Gastrocnemius medialis (tissue), 4 donors: ENCODE data around the gene ATAT1. TPM values are rescaled to one million over a fixed set of nuclear protein-coding genes. Genes with fewer than 3 reads are reported as not detected.

Source experiments
- ATAC-seq, 2 donors: fragments of 150-250 bp; one replicate each; pipeline ENCODE4 v1.9.1; 2016
- DNase-seq, 2 donors: peaks; one replicate each; pipeline ENCODE4 v3.0.0-alpha.2; 2019
- H3K27ac ChIP-seq, 4 donors: fragments of 200-600 bp; sonication (generic); 1 replicate in 1 of 4; 2 replicates in 3 of 4; pipeline ENCODE4 v1.5.1; 2016 to 2018; ENCODE audit warnings: mild to moderate bottlenecking in 2 of 4, moderate library complexity in 1 of 4
- H3K27me3 ChIP-seq, 3 donors: fragments of 200-600 bp; sonication (generic) in 2 of 3; 1 replicate in 1 of 3; 2 replicates in 2 of 3; pipeline versions ENCODE4 v1.5.1 to v1.6.0; 2016 to 2019; ENCODE audit warnings: mild to moderate bottlenecking in 1 of 3, moderate library complexity in 1 of 3
- H3K36me3 ChIP-seq, 2 donors: fragments of 200-600 bp; sonication (generic) in 1 of 2; one replicate each; pipeline ENCODE4 v1.5.1; 2017 to 2018
- H3K4me1 ChIP-seq, 2 donors: fragments of 200-600 bp; sonication (generic) in 1 of 2; one replicate each; pipeline ENCODE4 v1.5.1; 2016 to 2017; ENCODE audit warnings: mild to moderate bottlenecking in 2 of 2
- H3K4me3 ChIP-seq, 4 donors: fragments of 200-600 bp; sonication (generic) in 3 of 4; 1 replicate in 1 of 4; 2 replicates in 3 of 4; pipeline ENCODE4 v1.5.1; 2016 to 2019; ENCODE audit warnings: mild to moderate bottlenecking in 2 of 4
- H3K9me3 ChIP-seq, 3 donors: fragments of 200-600 bp; sonication (generic) in 2 of 3; 1 replicate in 1 of 3; 2 replicates in 2 of 3; pipeline ENCODE4 v1.5.1; 2016 to 2019
- CTCF ChIP-seq, 5 experiments: fragments of 450-650 bp in 3 of 5; fragments of 200-600 bp in 2 of 5; sonication (generic) in 2 of 5; IDR thresholded peaks in 4 of 5; conservative IDR thresholded peaks in 1 of 5; 1 replicate in 4 of 5; 2 replicates in 1 of 5; pipeline ENCODE4 v1.5.1; 2016 to 2019; ENCODE audit warnings: antibody characterized with exemption in 5 of 5, mild to moderate bottlenecking in 3 of 5, moderate library complexity in 3 of 5
- POLR2A ChIP-seq, 2 donors: fragments of 450-650 bp; IDR thresholded peaks; one replicate each; pipeline ENCODE4 v1.6.1; 2017; ENCODE audit warnings: antibody characterized with exemption in 2 of 2, mild to moderate bottlenecking in 2 of 2, moderate library complexity in 2 of 2
- in situ Hi-C, 4 donors: fragments of 200-750 bp; cut with MboI; loops; one replicate each; pipeline versions ENCODE4 v1.15.0 to v1.8.0; 2017; ENCODE audit warnings: low sequenced_read_pairs in 4 of 4
- intact Hi-C: fragments of 100-400 bp; cut with DNase I; formaldehyde crosslinking; loops from one replicate; pipeline ENCODE4 v1.15.1; 2023; ENCODE audit warnings: low total_unique reads
- total RNA-seq, 4 donors: library from RNA; depleted of rRNA; stranded (reverse); fragments of >200 nt; gene quantifications; one replicate each; pipeline versions ENCODE4 v1.1.0 to v1.2.3, GENCODE V29; 2016

The ATAT1 gene
- total RNA-seq, 4 donors from 2014 or later: 0.73 to 7.8 (median 1.7) TPM

- ATAC-seq: no peak
Measured at GRCh38 chr6:30611856-30612194, 14.8 kb upstream of the ATAT1 start.

GRCh38 chr6:30612213-30612612 lies 14.5 kb upstream of the ATAT1 start:
- intact Hi-C loops: loop anchor here (5.0 to 10.0 kb wide), 4 partner anchors 70 to 1213 kb away; partner anchors contain the start of genes HLA-E, HSPA1B and PRRC2A
- H3K4me1 ChIP-seq: peaks cover 40 to 46% of the 10 kb centered on the region in 2 donors

More at GRCh38 chr6:30611856-30612194, 14.8 kb upstream of the ATAT1 start:
- Histone ChIP-seq H3K9me3 (no peaks in the 10 kb centered on the region), H3K36me3 (peaks cover 3 to 43% of the 10 kb centered on the region in 2 donors), H3K4me1 (peaks cover 40 to 46% of the 10 kb centered on the region in 2 donors), H3K4me3 (no peak overlapping the region), H3K27me3 (no peaks in the 10 kb centered on the region), H3K27ac (peak overlapping the region; percentile 95 to 99 (median 98))
- in situ Hi-C loops: loop anchor here in 1 of 4 donors (25.0 kb wide), 1 partner anchor 1575 kb away; the partner anchor contains the start of genes AGER, AGPAT1, GPSM3 and PBX2
- no peak for DNase-seq
- intact Hi-C loops: loop anchor here (2.0 to 10.0 kb wide), 5 partner anchors 17 to 1213 kb away; partner anchors contain the start of genes HLA-E, HSPA1B and PRRC2A
- TF ChIP-seq POLR2A (IDR thresholded peaks at IDR 0.05) (no peak), CTCF (IDR thresholded peaks at IDR 0.05 in 4 of 5, conservative IDR thresholded peaks at IDR 0.05 in 1 of 5) (no peak)

GRCh38 chr6:30612687-30613248 lies 13.9 kb upstream of the ATAT1 start:
- in situ Hi-C loops (loop anchor here in 1 of 4 donors (25.0 kb wide), 1 partner anchor 1575 kb away; the partner anchor contains the start of genes AGER, AGPAT1, GPSM3 and PBX2), intact Hi-C loops (loop anchor here (5.0 to 10.0 kb wide), 4 partner anchors 70 to 1212 kb away; partner anchors contain the start of genes HLA-E, HSPA1B and PRRC2A)
- no peak for ATAC-seq
- TF ChIP-seq CTCF (IDR thresholded peaks at IDR 0.05 in 4 of 5, conservative IDR thresholded peaks at IDR 0.05 in 1 of 5): no peak
- TF ChIP-seq POLR2A (IDR thresholded peaks at IDR 0.05): no peak
- Histone ChIP-seq H3K27ac (peak overlapping the region; percentile 95 to 99 (median 98)), H3K36me3 (peaks cover 3 to 34% of the 10 kb centered on the region in 2 donors), H3K27me3 (no peaks in the 10 kb centered on the region), H3K4me3 (no peak overlapping the region), H3K9me3 (no peaks in the 10 kb centered on the region), H3K4me1 (peaks cover 40 to 46% of the 10 kb centered on the region in 2 donors)
- DNase-seq: no peak

More at GRCh38 chr6:30612213-30612612, 14.5 kb upstream of the ATAT1 start:
- no peaks in the 10 kb centered on the region for H3K27me3 ChIP-seq
- TF ChIP-seq POLR2A (IDR thresholded peaks at IDR 0.05) (no peak), CTCF (IDR thresholded peaks at IDR 0.05 in 4 of 5, conservative IDR thresholded peaks at IDR 0.05 in 1 of 5) (no peak)
- H3K36me3 ChIP-seq: peaks cover 3 to 40% of the 10 kb centered on the region in 2 donors
- peak overlapping the region; percentile 95 to 99 (median 98) for H3K27ac ChIP-seq
- no peak for DNase-seq
- no peak overlapping the region for H3K4me3 ChIP-seq
- H3K9me3 ChIP-seq: no peaks in the 10 kb centered on the region
- no peak for ATAC-seq
- in situ Hi-C loops: loop anchor here in 1 of 4 donors (25.0 kb wide), 1 partner anchor 1575 kb away; the partner anchor contains the start of genes AGER, AGPAT1, GPSM3 and PBX2

- Histone ChIP-seq H3K27me3 (no peaks in the 10 kb centered on the region), H3K4me1 (peaks cover 42 to 50% of the 10 kb centered on the region in 2 donors), H3K9me3 (no peaks in the 10 kb centered on the region), H3K4me3 (peak overlapping the region; percentile 48 to 89 (median 78)), H3K27ac (peak overlapping the region; percentile 95 to 99 (median 98)), H3K36me3 (peaks cover 3 to 28% of the 10 kb centered on the region in 2 donors)
- no peak for DNase-seq
- ATAC-seq: no peak
- no peak for TF ChIP-seq CTCF (IDR thresholded peaks at IDR 0.05 in 4 of 5, conservative IDR thresholded peaks at IDR 0.05 in 1 of 5)
- TF ChIP-seq POLR2A (IDR thresholded peaks at IDR 0.05): no peak
- intact Hi-C loops: loop anchor here (5.0 to 10.0 kb wide), 4 partner anchors 71 to 1211 kb away; partner anchors contain the start of genes HLA-E, HSPA1B and PRRC2A
- in situ Hi-C loops: loop anchor here in 1 of 4 donors (25.0 kb wide), 1 partner anchor 1574 kb away; the partner anchor contains the start of genes AGER, AGPAT1, GPSM3 and PBX2
Measured at GRCh38 chr6:30613251-30614043, 13.2 kb upstream of the ATAT1 start.
